ENCODE data around the gene GSK3B.

GRCh38 chr3:119800844-119801243 is 293.4 kb downstream of the GSK3B start:
- TF ChIP-seq POLR2AphosphoS5 (IDR thresholded peaks at IDR 0.05; ENCODE audit: insufficient read depth, low read depth, low read length): no peak
- no peak for TF ChIP-seq CTCF (IDR thresholded peaks at IDR 0.05; ENCODE audit: extremely low read depth in 1 of 2, insufficient read depth in 1 of 2, low read depth in 1 of 2, low read length in 2 of 2)
- no peak for TF ChIP-seq POLR2A (IDR thresholded peaks at IDR 0.05; ENCODE audit: low read depth, low read length)
- no peak for TF ChIP-seq MAX (IDR thresholded peaks at IDR 0.05; ENCODE audit: insufficient read depth, insufficient read length)
- TF ChIP-seq GATA2 (IDR thresholded peaks at IDR 0.05; ENCODE audit: insufficient read depth, insufficient read length, low read depth, low read length): no peak
- no peak for TF ChIP-seq FOS (IDR thresholded peaks at IDR 0.05; ENCODE audit: borderline replicate concordance, insufficient read depth, low read length)
- no peak for TF ChIP-seq EZH2 (IDR thresholded peaks at IDR 0.05; ENCODE audit: borderline replicate concordance, low read depth, low read length, severe bottlenecking)
- TF ChIP-seq JUN (IDR thresholded peaks at IDR 0.05; ENCODE audit: borderline replicate concordance, insufficient read depth, insufficient read length, low read depth): no peak
